GM21529 (cell line): ENCODE results near the gene CLEC16A.

Experiments
- ATAC-seq: cut with Tn5 transposase; IDR thresholded peaks from one replicate; pipeline ENCODE4 v1.9.1; 2021; ENCODE audit not compliant: unreplicated experiment

Gene CLEC16A

GRCh38 chr16:11056090-11056992 is 112.0 kb downstream of the CLEC16A start:
- no peak for ATAC-seq

GRCh38 chr16:11056993-11057649 is 112.8 kb downstream of the CLEC16A start:
- ATAC-seq = no peak

DNA sequence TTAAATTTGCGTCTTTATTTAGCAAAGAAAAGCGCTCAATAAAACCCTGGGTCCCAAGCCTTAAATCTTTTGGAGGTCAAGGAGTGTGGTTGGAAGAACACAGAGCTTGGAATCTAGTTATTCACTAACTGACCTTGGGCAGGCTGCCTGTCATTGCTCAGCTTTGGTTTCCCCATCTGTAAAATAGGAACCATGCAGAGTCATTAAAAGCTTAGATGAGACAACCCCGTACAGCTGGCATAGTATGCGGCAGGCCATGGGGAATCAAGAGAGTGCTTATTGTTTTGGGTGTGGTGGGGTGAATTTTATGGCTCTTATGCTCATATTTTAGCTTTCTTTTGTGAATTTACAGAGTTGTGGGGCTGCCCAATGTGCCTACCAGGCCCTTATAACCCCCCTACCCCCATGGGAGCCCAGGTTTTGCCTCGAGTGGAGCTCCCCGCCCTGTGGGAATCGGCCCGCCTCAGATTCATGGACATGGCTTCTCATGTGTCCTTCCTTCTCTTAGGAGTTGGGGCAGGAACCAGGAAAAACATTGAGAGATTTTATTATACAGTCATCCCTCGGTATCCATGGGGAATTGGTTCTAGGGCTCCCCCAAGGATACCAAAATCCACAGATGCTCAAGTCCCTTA is 113.5 kb downstream of the CLEC16A start:
- ATAC-seq = no peak

DNA sequence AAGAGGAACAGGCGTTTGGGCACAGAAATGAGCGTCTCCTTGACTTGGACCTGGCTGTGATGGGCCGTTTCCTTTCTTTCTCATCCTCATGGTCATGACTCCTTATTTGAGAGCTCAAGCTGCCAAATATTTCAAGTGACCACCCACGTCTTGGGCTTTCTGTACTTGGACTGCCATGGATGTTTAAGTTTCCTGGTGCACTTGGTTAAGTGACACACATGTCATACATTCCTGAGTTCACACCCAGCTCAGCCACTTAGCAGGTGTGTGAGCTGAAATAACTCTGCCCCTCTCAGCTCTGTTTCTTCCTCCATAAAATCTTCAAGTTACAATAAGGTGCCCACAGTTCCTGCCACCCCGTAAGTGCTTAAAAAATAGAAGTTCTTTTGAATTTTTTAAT is 114.5 kb downstream of the CLEC16A start:
- ATAC-seq = no peak

- ATAC-seq = no peak
Observed at GRCh38 chr16:11059588-11059987, 115.2 kb downstream of the CLEC16A start.

GRCh38 chr16:11060364-11060763 is 116.0 kb downstream of the CLEC16A start:
- no peak for ATAC-seq

GRCh38 chr16:11060842-11061241 is 116.5 kb downstream of the CLEC16A start:
- no peak for ATAC-seq

- ATAC-seq = no peak
Observed at GRCh38 chr16:11061629-11062270, 117.4 kb downstream of the CLEC16A start.

- ATAC-seq = no peak
Observed at GRCh38 chr16:11063448-11064201, 119.3 kb downstream of the CLEC16A start.

DNA sequence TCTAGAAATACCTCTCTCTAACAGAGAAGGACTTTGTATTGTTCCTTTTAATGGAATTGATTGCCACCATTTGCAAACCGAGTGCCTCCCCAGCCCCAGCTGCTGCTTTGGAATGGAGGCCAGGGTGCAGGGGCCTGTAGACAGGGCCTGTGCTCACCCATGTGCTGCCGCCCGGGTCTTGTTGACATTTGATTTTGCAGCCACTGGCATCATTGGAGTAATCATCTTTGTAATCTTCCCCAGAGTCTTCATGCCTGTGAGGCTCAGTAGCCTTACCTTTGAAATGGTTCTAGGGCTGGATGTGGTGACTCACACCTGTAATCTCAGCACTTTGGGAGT is 119.8 kb downstream of the CLEC16A start:
- ATAC-seq = no peak

- no peak for ATAC-seq
Observed at GRCh38 chr16:11064851-11065250, 120.5 kb downstream of the CLEC16A start.

DNA sequence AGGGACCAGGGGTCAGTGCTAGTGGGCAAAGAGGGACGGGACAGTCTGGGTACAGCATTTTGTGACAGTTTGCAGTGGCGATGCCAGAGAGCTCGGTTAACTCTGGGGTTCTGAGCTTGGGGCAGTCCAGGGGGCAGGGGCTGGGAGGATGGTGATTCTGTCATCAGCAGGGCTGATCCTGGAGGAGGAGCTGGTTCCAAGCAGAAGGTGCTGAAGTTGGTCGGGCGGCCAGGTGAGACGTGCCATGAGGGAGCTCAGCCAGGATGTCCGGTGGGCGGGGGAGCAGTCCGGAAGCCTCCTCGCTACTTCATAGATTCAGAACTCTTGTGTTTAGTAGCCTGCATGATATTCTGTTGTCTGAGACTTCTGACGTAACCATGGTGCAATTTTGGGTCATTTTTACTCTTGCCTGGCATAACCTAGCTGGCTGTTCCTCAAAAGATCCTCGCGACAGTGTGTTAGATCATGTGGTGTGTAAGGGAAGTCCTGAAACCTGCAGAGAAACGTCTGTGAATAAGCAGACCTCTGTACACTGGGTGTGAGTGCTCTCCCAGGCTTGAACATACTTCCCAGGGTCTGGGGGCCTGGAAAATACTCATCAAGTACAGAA is 122.0 kb downstream of the CLEC16A start:
- ATAC-seq = no peak

DNA sequence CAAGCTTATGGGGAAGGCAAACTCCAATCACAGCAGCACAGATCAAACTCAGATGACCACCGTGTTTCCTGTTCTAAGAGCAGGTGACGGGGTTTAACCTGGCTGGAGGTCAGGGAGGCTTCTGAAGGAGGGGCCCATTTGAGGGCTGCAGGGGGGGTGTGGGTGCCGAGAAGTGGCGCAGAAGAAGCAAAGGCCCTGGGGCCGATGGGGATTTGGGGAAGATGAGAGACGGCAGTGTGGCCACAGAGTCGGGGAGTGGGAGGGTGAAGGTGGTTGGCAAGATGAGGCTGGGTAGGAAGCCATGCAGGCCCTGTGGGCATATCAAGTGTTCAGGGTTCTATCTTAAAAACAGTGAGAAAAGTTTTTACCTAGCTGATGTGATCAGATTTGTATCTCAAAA is 122.9 kb downstream of the CLEC16A start:
- no peak for ATAC-seq

- ATAC-seq = no peak
Observed at GRCh38 chr16:11067697-11068141, 123.4 kb downstream of the CLEC16A start.

DNA sequence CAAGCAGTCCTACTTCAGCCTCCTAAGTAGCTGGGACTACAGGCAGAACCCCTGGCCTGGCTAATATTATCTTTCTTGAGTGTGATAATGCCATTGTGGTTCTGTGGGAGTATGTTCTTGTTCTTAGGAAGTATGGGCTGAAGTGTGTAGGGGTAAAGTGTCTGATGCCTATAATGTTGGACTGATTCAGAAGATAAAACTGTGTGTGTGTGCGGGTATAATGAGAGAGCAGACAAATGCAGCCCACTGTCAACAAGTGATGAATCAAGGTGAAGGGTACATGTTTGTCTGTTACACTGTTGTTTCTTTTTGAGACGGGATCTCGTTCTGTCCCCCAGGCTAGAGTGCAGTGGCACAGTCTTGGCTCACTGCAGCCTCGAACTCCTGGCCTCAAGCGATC is 127.5 kb downstream of the CLEC16A start:
- ATAC-seq = no peak

DNA sequence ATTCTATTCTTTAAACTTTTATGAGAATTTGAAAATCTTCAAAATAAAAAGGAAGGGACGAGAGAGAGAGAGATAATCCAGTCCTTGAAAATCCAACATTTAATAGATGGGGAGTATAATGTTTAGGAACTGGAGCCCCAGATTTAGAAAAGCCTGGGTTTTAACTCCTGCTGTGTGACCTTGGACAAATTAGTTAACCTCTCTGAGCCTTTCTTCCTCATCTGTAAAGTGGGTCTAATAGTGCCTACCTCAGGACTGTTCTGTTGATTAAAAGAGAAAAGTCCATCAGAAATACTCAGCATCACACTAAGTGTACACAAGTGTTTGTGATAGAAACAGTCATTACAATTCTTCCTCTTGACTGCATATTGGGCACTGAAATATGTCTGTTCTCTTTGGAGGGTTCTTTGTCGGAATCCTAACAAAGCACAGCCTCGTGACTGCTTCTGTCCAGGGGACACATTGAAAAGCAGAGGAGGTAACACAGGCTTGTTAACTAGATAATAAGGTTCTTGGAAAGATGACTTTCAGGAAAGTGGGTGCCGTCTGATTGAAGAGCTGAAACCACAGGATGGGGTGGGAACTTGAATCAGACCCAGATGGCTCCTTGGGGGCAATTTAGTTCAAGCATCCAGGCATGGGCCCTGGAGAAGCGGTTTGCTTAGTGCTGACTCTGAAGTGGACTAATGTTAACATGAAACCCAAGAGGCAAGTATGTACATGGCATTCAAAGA is 128.2 kb downstream of the CLEC16A start:
- ATAC-seq = no peak

- ATAC-seq = no peak
Observed at GRCh38 chr16:11073407-11073999, 129.1 kb downstream of the CLEC16A start.

GRCh38 chr16:11074131-11074530 is 129.8 kb downstream of the CLEC16A start:
- ATAC-seq = no peak

DNA sequence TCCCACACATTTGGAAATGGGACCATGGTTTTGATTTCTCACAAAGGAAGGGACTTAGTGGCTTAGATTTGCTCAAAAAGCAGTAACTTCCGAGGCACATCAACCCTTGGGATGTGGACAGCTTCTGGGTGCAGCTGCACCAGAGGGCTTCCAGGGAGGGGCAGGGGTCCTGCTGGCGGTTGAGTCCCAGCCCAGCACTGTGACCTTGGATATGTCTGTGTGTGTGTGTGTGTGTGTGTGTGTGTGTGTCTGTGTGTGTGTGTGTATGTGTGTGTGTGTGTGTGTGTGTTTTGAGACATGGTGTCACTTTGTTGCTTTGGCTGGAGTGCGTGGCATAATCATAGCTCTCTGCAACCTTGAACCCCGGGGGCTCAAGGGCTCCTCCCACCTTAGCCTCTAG is 130.8 kb downstream of the CLEC16A start:
- ATAC-seq = no peak
